GM19463 (cell line): ENCODE results near the gene SPEM1.

Experiments used
- ATAC-seq: cut with Tn5 transposase; IDR thresholded peaks from one replicate; pipeline ENCODE4 v1.9.1; 2021; ENCODE audit warnings: mild to moderate bottlenecking, moderate library complexity; ENCODE audit not compliant: unreplicated experiment

Gene SPEM1

DNA sequence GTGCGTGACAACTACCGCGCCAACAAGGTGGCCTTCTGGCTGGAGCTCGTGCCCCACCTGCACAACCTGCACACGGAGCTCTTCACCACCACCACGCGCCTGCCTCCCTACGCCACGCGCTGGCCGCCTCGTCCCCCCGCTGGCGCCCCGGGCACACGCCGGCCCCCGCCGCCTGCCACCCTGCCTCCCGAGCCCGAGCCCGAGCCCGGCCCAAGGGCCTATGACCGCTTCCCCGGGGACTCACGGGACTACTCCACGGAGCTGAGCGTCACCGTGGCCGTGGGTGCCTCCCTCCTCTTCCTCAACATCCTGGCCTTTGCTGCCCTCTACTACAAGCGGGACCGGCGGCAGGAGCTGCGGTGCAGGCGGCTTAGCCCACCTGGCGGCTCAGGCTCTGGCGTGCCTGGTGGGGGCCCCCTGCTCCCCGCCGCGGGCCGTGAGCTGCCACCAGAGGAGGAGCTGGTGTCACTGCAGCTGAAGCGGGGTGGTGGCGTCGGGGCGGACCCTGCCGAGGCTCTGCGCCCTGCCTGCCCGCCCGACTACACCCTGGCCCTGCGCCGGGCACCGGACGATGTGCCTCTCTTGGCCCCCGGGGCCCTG lies 3.0 kb upstream of the SPEM1 start:
- ATAC-seq = no peak

DNA sequence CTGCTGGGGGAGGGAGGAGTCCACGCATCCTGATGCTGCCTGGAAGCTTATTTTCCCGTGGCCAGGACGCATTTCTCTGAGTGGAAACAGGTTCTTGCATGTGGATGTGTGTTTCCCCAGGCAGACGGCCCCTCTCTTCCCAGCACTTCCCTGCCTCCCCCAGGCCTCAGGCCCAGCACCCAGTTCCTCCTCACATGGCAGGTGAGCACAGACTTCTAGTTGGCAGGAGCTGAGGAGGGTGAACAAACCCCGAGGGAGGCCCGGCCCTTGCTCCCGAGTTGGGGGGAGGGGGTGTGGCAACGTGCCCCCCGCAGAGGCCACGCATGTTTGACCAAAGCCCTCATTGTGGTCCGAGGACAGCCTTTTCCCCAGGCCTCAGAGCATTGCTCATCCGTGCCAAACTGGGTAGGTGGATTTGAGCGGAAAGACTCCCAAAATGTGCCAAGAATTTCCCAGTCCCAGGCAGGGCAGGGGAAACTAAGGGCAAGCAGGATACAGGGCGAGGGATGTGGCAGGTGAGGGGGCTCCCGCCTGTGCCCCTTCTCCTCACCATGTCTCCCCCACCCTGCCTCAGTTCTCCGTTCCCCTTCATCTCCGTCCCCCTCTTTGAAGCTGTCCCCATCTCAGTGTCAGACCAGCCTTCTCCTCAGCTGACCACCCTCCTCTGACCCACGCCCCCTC lies 1.5 kb upstream of the SPEM1 start:
- no peak for ATAC-seq

DNA sequence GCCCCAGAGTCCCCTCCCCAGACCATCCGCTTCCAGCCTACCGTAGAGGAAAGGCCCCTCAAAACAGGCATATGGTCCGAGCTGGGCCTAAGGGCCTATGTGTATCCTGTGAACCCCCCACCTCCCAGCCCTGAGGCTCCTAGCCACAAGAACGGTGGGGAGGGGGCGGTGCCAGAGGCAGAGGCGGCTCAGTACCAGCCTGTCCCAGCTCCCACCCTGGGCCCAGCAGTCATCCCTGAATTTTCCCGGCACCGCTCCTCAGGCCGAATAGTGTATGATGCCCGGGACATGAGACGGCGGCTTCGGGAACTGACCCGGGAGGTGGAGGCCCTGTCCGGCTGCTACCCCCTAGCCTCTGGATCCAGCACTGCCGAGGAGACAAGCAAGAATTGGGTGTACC lies 1.1 kb downstream of the SPEM1 start:
- no peak for ATAC-seq

DNA sequence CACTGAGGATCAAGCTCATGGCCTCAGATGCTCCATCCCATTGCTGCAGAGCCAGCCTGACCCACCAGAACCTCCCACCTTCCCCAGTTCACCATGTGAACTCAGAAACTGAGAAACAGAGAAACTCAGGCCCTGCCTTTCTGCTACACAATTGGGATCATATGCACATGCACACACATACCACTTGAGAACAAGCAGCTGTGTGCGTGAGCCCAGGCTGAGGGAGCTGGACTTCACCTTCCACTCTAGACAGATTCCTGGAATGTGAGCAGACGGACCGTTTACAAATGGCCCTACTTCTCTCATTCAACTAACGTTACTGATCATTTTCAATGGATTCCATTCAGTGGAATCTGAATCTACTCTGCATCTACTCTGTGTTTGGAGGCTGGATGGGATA lies 3.6 kb downstream of the SPEM1 start:
- ATAC-seq = no peak

DNA sequence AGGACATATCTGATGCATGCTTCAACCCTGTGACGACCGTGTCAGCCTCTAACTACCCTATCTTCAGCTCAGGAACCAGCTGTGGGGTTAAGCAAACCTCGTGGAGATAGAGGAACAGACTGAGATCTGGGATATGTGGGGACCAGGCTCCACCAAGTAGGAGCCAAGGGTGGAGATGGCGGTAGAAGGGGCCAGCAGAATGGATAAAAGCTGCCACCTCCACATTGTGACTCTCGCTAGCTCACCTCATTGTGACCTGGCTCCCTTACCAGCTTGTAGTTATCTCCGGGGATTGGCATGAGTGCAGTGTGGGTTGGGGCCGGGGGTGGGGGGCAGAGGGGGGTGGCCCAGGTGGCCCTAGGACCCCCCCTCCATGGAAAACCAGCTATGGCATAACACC lies 5.2 kb downstream of the SPEM1 start, which contains the start of gene SPEM2:
Gene SPEM2 (plus strand): TSS at position 301 of the 400 bp plus-strand sequence. CDS start 73 bp downstream, at position 374.
- no peak for ATAC-seq

DNA sequence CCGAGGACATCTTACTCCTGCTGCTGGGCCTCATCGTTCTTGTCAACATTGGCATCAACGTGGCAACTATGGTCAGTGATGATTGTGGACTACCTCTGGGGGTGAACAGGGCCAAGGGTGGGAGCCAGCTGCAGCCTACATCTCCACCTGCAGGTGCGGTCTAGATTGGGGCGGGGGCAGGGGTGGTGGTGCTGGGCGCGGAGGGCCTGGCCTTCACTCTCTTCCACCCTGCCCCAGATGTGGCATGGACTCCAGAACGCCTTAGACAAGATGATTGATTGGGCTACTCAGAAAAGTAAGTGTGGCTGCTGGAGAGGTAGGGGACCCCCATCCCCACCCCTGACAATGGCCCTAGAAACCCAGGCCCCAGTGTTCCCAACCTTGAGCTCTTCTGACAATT lies 5.6 kb downstream of the SPEM1 start:
- no peak for ATAC-seq

DNA sequence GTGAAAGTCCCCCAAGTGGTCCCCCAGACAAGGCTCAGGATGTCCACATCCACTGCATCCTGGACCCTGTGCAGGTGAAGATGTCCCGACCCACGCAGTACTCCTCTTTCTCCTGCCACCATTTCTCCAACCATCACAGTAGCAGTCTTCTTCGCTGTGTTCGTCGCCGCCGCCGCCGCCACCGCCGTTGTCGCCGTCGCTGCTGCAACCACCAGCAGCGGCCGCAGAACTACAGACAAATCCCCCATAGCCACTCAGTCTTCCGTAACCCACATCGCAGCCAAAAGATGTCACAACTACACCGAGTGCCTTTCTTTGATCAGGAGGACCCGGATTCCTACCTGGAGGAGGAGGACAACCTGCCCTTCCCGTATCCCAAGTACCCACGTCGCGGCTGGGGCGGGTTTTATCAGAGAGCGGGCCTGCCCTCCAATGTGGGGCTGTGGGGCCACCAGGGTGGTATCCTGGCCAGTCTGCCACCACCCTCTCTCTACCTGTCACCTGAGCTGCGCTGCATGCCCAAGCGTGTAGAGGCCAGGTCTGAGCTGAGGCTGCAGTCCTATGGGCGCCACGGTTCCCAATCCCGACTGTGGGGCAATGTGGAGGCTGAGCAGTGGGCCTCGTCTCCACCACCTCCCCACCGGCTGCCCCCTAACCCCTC lies 6.2 kb downstream of the SPEM1 start:
- ATAC-seq = no peak

DNA sequence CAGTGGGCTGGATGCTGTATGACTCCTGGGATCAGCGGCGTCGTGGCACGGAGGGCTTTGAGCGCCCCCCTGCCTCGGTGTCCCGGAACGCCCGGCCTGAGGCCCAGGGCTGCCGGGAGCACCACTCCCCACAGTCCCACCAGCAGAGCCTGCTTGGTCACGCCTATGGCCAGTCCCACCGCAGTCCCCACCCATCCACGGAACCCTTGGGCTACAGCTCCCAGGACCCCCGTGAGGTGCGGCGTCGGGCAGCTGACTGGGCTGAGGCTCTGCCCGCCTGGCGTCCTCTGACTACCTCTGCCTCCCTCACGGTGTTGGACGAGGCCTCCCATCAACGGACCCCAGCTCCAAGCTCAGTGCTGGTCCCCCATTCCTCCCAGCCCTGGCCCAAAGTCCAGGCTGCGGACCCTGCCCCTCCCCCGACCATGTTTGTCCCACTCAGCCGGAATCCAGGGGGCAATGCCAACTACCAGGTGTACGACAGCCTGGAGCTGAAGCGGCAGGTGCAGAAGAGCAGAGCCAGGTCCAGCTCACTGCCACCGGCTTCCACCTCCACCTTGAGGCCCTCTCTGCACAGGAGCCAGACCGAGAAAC lies 6.9 kb downstream of the SPEM1 start:
- no peak for ATAC-seq

DNA sequence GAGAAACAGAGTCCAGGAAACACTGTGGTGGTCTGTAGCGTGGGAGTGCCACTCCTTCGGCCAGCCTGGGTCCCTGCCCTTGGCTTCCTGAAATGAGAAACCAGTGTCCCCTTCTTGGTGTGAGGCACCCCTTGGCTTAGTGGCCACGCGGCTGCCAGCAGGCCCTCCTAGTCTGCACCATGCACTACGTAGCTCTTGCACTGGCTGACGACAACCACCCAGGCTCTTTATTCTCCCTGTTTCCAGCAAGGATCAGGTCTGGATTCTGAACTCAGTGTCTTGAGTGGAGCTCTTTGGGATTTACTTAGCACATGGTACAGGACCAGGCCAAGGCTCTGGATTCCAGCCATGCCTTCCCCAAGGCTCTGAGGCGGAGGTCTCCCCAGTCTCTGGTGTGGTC lies 7.4 kb downstream of the SPEM1 start:
- no peak for ATAC-seq

DNA sequence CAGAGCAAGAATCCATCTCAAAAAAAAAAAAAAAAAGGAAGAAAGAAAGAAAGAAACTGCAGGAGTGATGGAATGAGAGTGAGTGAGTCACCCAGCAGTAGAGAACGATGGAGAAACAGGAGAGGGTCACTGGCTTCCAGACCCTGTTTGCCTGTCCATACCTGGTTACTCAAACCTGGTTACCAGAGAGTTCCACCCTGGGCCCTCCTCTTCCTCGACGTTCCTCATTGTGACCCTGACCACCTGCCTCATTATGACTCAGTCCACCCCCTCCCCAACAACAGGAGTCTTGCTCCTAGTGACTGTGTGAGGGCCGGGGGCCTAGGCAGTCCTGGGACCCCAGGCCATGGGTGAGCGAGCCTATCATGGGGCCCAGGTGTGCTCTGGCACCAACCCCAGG lies 8.4 kb downstream of the SPEM1 start, which contains the start of gene SPEM3:
Gene SPEM3 (plus strand): TSS at position 301 of the 400 bp plus-strand sequence. CDS start 46 bp downstream, at position 347.
- no peak for ATAC-seq

DNA sequence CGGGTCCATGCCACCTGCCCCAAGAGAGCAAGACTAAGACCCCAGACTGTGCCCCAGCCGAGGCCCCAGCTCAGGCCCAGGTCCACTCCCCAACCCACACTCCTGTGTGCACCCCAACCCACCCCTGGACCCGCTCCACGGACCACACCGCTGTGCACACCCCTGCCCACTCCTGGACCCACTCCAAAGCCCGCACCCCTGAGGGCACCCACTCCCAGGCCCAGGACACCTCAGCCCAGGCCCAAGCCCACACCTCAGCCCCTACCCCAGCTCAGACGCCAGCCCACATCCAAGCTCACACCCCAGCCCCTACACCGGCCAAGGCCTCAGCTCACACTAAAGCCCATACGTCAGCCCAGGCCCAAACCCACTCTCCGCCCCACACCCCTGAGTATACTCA lies 9.6 kb downstream of the SPEM1 start:
- ATAC-seq = no peak

DNA sequence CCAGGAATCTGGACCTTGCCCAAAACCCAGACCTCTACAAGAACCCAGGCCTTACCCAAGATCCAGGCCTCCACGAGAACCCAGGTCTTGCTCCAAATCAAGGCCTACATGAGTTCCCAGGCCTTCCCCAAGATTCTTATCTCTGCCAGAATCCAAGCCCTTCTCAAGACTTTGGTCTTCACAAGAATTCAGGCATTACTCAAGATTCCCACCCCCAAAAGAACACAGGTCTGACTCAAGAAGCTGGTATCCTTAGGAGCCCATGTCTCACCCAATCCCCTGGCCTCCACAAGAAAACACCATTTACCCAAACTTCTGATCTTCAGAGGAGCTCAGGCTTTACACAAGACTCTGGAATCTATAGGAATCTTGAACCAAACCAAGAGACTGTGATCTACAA lies 11.1 kb downstream of the SPEM1 start:
- ATAC-seq = no peak

DNA sequence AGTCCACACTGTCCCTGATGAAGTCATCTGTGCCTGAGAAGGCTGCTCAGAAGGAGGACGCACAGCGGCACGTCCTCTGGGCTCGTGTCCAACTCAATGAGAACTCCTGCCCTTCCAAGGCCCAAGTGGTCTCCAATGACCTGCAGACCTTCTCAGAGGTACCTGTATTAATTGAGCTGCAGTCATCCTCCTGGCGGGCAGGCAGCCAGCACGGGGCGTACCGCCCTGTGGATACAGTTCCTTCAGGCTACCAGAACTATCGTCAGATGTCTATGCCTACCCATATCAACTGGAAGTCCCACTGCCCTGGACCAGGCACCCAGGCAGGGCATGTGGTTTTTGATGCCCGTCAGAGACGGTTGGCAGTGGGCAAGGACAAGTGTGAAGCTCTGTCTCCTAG lies 12.2 kb downstream of the SPEM1 start:
- ATAC-seq = no peak

DNA sequence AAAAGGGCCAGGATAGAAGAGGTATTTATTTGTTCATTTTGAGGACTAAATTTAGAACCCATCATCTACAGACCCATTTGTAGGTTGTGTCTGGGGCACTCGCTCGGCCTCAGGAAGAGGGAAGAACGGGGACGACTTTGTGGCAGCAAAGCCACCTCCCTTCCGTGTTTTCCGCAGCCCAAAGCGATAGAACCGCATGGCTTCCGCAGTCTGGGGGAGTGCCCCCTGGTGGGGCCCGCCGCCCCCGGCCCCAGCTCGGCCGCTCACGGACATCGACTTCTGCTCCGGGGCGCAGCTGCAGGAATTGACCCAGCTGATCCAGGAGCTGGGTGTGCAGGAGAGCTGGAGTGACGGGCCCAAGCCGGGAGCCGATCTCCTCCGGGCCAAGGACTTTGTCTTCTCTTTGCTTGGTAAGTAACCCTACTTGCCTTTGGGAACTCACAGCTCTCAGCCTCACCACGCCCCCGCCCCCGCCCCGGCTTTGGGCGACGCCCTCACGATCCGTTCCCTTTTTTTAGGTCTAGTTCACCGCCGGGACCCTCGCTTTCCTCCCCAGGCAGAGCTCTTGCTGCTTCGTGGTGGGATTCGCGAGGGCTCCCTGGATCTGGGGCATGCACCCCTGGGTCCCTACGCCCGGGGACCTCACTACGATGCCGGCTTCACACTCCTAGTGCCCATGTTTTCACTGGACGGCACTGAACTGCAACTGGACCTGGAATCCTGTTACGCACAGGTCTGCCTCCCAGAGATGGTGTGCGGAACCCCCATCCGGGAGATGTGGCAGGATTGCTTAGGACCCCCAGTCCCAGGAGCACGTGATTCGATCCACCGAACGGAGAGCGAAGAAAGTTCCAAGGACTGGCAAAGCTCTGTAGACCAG lies 15.8 kb downstream of the SPEM1 start:
- ATAC-seq = no peak

DNA sequence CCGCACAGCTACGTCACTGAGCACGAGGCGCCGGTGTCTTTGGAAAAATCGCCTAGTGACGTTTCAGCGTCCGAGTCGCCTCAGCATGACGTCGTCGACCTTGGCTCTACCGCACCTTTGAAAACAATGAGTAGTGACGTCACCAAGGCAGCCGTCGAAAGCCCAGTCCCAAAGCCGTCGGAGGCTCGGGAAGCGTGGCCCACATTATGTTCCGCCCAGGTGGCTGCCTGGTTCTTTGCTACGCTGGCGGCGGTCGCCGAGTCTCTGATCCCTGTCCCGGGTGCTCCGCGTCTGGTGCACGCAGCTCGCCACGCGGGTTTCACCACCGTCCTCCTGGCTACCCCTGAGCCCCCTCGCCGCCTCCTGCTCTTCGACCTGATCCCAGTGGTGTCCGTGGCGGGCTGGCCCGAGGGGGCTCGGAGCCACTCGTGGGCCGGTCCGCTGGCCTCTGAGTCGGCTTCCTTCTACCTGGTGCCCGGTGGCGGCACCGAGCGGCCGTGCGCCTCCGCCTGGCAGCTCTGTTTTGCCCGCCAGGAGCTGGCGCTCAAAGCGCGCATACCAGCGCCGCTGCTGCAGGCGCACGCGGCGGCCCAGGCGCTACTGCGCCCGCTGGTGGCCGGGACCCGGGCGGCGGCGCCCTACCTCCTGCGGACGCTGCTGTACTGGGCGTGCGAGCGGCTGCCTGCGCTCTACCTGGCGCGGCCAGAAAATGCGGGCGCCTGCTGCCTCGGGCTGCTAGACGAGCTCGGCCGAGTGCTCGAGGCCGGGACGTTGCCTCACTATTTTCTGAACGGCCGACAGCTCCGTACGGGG lies 16.6 kb downstream of the SPEM1 start:
- no peak for ATAC-seq

DNA sequence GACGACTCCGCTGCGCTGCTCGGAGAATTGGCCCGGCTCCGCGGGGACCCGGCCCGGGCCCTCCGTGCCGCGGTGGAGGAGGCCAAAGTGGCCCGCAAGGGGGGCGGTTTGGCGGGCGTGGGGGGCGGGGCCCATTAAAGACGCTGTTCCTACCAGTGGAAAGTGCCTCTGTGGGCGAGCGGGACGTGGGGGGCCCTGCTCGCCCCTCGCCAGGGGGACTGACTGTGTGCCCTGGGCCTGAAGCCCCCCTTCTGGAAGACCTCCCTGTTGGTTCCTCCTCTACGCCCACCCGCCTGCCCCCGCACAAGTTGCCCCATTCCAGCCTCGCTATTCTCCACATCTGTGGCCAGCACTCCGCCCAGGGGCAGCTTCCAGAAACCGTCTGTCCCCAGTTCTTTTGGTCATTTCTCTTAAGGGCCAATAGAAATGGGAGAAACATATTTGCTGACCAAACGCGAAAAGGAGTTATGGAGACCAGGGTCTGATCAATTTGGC lies 17.3 kb downstream of the SPEM1 start:
- no peak for ATAC-seq

DNA sequence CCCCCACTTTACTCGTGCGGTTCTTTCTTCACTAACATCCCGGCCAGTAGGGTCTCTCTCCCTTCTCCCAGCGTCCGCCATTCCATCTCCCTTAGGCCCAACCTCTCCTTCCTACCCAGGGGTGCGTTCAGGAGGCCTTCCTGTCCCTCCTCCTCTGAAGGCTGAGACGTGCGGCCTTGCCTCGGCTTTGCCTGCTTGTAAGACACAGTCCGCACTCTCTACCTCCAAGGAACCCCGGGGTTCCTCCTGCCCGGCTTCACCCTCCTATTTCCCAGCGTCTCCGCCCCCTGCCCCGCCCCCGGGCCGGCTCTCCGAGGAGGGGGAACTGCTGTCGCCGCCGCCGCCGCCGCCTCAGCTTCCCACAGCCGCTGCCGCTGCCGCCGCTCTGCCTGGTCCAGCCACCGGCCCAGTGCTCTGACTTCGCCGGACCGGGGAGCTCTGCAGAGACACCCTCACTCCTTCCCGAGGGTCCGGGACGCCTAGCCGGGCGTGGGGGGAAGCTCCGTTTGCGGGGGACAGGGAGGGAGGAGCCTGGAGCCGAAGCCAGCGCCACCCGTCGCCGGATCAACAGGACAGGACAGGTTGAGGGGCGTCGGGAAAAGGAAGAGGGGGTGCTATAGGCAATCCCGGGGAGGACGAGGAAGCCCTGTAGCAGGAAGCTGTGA lies 18.0 kb downstream of the SPEM1 start:
- no peak for ATAC-seq

DNA sequence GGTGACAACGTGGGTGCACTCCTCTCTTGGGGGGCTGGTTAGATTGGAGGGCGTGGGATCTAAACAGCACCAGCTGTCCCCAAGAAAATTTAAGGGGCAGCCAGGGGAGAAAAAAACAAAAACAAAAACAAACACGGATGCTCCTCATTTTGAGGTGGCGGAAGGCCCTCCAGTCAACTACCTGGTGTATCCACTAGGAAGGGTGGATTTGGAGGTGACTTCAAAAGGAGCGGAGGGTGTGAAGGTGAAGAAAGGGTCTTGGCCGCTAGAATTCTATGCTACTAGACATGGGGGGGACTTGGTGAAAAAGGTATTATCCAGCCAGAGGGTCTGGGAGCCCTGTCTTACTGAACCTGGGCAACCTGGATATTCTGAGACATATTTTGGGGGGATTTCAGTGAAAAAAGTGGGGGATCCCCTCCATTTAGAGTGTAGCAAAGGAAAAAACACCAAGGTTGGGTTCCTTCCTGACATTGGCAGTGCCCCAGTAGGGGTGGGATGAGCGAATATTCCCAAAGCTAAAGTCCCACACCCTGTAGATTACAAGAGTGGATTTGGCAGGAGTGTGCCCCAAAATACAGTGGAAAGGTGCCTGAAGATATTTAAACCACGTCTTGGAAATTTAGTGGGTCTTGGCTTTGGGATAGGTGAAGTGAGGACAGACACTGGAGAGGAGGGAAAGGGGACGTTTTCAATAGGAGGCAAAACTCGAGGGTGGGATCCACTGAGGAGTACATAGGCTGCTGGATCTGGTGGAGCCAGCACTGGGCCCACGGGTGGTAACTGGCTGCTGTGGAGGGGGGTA lies 18.7 kb downstream of the SPEM1 start:
- no peak for ATAC-seq
